HG03432 (cell line): Measurements from ENCODE around the gene DENND1A.
"Not testable (repeated sequence)": the region's sequence is repeated elsewhere in the genome, so short reads cannot be mapped to it uniquely, and the experiment has no call there.

Experiments used
- ATAC-seq: cut with Tn5 transposase; IDR thresholded peaks from one replicate; pipeline ENCODE4 v1.9.1; 2021; ENCODE audit warnings: mild to moderate bottlenecking, moderate library complexity; ENCODE audit not compliant: unreplicated experiment

Gene DENND1A

GRCh38 chr9:123636805-123637204 lies 293.1 kb downstream of the DENND1A start:
- not testable (repeated sequence) for ATAC-seq

- ATAC-seq, result no peak
These were observed 298.1 kb downstream of the DENND1A start for GRCh38 chr9:123631862-123632261.

- ATAC-seq, result no peak
These were observed 299.7 kb downstream of the DENND1A start for GRCh38 chr9:123630233-123630632.

GRCh38 chr9:123629531-123629930 lies 300.4 kb downstream of the DENND1A start:
- no peak for ATAC-seq

- no peak for ATAC-seq
These were observed 307.1 kb downstream of the DENND1A start for GRCh38 chr9:123622711-123623241.

GRCh38 chr9:123620239-123620638 lies 309.7 kb downstream of the DENND1A start:
- ATAC-seq, result no peak

- ATAC-seq, result no peak
These were observed 311.8 kb downstream of the DENND1A start for GRCh38 chr9:123617952-123618678.

- no peak for ATAC-seq
These were observed 312.6 kb downstream of the DENND1A start for GRCh38 chr9:123617286-123617685.

GRCh38 chr9:123616707-123617106 lies 313.2 kb downstream of the DENND1A start:
- no peak for ATAC-seq

GRCh38 chr9:123615381-123615780 lies 314.5 kb downstream of the DENND1A start:
- ATAC-seq, result peak; percentile 36

GRCh38 chr9:123614306-123615263 lies 315.3 kb downstream of the DENND1A start:
- no peak for ATAC-seq

GRCh38 chr9:123611226-123611625 lies 318.7 kb downstream of the DENND1A start:
- no peak for ATAC-seq

GRCh38 chr9:123609844-123610243 lies 320.1 kb downstream of the DENND1A start:
- no peak for ATAC-seq

- ATAC-seq, result peak; percentile 98
These were observed 321.8 kb downstream of the DENND1A start for GRCh38 chr9:123608104-123608503.

- no peak for ATAC-seq
These were observed 322.4 kb downstream of the DENND1A start for GRCh38 chr9:123607479-123607878.

- ATAC-seq, result no peak
These were observed 323.8 kb downstream of the DENND1A start for GRCh38 chr9:123606141-123606540.

GRCh38 chr9:123605286-123605685 lies 324.6 kb downstream of the DENND1A start:
- no peak for ATAC-seq

GRCh38 chr9:123604861-123605260 lies 325.1 kb downstream of the DENND1A start:
- ATAC-seq, result no peak

- ATAC-seq, result no peak
These were observed 328.1 kb downstream of the DENND1A start for GRCh38 chr9:123601828-123602227.

GRCh38 chr9:123599781-123600180 lies 330.1 kb downstream of the DENND1A start:
- no peak for ATAC-seq

GRCh38 chr9:123597876-123598556 lies 331.9 kb downstream of the DENND1A start:
- ATAC-seq, result no peak
